IPS DF 4.7 (cell line): Measurements from ENCODE around the gene TSPAN33.
"Not testable (repeated sequence)": the region's sequence is repeated elsewhere in the genome, so short reads cannot be mapped to it uniquely, and the experiment has no call there.

Source experiments
- DNase-seq: peaks from one replicate; pipeline ENCODE4 v3.0.0-alpha.2; 2013; ENCODE audit warnings: low spot score; ENCODE audit errors: extremely low read depth

TSPAN33 gene, protein sequence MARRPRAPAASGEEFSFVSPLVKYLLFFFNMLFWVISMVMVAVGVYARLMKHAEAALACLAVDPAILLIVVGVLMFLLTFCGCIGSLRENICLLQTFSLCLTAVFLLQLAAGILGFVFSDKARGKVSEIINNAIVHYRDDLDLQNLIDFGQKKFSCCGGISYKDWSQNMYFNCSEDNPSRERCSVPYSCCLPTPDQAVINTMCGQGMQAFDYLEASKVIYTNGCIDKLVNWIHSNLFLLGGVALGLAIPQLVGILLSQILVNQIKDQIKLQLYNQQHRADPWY

GRCh38 chr7:129144095-129144833 lies at the start of gene TSPAN33:
TSPAN33 (plus strand) TSS chr7:129144707; CDS start chr7:129144981, 274 bp downstream.
- DNase-seq = no peak

DNA sequence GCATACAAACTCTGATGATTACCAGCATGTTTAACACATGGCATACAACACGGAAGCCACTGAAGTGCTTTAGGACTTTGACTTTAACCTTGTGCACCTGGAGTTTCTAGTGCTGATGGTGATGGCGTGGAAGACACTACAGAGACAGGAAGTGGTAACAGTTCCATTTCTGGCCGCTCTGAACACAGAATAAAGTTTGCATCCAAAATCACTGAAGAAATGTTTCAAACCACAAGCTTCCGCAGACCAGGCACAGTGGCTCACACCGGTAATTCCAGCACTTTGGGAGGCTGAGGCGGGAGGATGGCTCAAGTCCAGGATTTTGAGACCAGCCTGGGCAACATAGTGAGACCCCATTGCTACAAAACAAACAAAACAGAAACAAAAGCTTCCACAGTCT lies 49.2 kb upstream of the TSPAN33 start:
- DNase-seq = no peak

DNA sequence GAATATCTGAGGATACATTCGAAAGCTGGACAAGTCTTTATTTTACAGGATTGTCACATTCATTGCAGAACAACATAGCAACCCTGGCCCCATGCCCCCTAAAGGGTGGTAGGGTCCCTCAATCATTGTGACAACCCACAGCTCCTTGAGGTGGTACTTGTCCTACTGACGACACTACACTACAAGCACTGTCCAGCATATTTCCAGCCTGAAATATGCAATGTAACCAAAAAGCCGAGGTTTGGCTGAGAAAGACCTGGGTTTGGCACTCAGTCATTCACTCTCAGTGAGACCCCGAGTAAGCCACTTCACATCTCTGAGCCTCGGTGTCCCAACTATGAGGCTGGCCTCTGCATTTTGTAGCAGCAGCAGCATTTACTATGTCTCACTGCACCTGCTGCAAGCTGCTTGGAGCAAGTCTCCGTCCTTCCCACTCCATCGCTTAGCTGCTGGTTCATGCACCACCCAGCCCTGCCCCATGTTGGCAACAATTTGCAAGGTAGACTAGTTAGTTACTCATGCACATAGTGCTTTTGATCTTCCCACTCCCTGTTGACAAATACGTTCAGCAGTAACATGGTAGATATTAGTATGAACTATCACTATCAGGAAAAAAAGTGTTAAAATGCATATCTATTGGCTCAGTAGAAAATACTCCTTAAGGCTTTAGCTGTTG lies 46.0 kb upstream of the TSPAN33 start:
- no peak for DNase-seq

DNA sequence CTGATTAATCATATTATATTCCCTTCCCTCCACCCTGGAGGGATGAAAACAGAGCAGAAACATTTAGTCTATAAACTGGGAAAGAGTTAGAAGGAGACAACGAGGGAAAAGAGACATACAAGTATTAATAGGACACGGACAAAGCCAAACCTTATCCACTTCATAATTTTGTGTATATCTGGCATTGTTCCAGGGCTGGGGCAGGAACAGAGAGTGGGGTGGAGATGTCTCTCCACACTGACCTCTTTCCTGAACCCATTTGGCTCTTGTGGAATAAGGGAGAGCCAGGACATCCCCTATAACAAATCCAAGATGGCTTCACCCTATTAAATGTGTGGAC lies 43.7 kb upstream of the TSPAN33 start:
- no peak for DNase-seq

GRCh38 chr7:129101746-129102145 lies 42.8 kb upstream of the TSPAN33 start:
- no peak for DNase-seq

GRCh38 chr7:129103561-129104324 lies 40.8 kb upstream of the TSPAN33 start:
- DNase-seq = no peak

DNA sequence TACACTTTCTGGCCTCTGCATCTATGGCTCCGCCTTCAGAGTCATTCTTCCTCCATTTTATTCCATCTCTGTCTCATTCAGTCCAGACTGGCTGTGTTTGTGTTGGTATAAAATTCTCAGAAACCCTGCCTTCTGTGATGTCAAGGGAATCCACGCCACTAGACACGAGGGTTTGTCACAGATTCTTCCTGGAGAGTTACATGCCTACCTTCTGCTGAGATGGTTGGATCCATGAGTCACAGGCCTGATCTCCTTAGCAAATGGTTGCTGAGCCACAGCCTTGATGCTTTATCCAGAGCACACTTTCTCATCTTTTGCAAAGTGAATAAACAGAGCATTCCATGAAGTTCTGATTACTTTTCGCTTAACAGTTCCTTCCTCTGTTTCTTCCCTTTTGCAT lies 35.9 kb upstream of the TSPAN33 start:
- no peak for DNase-seq

DNA sequence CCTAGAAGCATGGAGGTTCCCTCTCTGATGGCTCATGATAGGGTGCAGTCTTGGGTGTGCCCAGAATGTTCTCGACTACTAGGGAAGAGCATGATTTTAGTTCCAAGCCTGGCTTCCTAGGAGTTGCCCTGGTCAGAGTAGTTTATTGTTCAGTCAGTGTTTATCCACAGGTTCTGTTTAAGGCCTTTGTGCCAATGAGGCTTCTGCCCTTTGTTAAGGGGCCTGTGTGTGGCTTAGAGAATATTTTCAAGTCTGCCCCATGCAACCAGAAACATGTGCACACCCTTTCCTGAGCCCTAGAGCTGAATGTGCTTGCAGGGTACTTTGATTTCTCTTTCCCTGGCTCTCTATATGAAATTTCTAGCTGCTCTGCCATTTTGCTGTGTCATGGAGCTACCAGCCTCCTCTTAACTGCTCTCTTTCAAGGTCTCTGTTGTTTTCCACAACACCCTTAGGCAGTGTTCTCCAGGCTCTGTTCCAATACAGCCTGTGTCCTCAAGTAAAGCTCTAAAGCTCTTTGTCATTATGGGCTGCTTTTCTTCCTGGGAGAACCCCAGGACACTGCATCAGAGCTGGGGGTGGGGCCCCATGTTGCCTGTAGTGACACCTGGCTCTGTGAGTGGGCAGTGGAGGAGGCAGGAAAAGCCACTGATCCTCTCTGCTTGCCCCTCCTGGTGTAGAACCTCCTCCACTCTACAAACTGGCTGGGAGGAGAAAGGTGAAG lies 34.1 kb upstream of the TSPAN33 start:
- peak; percentile 44 for DNase-seq

DNA sequence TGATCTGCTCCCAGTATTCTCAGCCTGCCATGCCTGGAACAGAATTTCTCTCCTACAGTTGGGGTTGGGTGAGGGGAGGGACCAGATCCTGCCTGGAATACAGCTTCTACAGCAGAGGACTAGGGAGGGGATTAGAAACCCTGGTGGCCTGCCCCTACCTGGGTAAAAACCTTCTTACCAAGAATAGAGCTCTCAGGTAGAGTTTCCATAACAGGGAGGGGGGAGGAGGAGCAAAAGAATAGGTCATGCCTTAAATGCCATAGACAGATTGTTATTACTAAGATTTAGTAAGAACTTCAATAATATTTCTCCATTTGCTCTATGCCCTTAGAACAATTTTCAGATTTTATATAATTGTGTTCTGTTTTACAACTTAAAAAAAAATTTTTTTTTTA lies 33.5 kb upstream of the TSPAN33 start:
- no peak for DNase-seq

GRCh38 chr7:129115676-129116075 lies 28.8 kb upstream of the TSPAN33 start:
- DNase-seq = no peak

DNA sequence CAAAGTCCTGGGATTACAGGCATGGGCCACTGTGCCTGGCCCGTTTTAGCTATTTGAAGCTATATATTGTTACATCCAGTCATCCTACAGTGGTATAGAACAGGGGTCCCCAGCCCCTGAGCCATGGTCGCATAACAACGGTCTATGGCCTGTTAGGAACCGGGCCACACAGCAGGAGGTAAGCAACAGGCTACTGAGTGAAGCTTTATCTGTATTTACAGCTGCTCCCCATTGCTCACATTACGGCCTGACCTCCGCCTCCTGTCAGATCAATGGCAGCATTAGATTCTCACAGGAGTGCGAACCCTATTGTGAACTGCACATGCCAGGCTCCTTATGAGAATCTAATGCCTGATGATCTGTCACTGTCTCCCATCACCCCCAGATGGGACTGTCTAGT lies 26.3 kb upstream of the TSPAN33 start:
- DNase-seq = no peak

- DNase-seq = no peak
Observed at GRCh38 chr7:129118976-129119375, 25.5 kb upstream of the TSPAN33 start.

DNA sequence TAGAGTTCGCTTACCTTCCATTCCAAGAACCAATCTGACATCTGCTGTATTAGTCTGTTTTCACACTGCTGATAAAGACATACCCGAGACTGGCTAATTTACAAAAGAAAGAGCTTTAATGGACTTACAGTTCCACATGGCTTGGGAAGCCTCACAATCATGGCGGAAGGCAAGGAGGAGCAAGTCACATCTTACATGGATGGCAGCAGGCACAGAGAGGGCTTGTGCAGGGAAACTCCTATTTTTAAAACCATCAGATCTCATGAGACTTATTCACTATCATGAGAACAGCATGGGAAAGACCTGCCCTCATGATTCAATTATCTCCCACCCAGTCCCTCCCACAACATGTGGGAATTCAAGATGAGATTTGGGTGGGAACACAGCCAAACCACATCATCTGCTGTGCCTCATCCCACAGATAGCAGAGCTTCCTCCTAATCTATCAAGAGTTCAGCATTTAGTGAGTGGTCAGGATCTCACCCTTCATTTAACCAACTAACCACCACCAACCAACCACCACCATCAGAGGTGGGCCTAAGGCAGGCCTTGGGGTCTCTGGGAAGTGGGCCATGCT lies 22.9 kb upstream of the TSPAN33 start:
- not testable (repeated sequence) for DNase-seq

- DNase-seq = no peak
Observed at GRCh38 chr7:129122078-129122750, 22.3 kb upstream of the TSPAN33 start.

- DNase-seq = no peak
Observed at GRCh38 chr7:129122751-129123509, 21.6 kb upstream of the TSPAN33 start.

- DNase-seq = no peak
Observed at GRCh38 chr7:129123510-129123857, 21.0 kb upstream of the TSPAN33 start.

GRCh38 chr7:129126314-129126713 lies 18.2 kb upstream of the TSPAN33 start:
- DNase-seq = no peak

DNA sequence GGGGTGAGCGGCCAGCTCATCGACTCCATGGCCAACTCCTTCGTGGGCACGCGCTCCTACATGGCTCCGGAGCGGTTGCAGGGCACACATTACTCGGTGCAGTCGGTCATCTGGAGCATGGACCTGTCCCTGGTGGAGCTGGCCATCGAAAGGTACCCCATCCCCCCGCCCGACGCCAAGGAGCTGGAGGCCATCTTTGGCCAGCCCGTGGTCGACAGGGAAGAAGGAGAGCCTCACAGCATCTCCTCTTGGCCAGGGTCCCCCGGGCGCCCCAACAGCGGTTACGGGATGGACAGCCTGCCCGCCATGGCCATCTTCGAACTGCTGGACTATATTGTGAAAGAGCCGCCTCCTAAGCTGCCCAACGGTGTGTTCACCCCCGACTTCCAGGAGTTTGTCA lies 17.4 kb upstream of the TSPAN33 start:
- no peak for DNase-seq

DNA sequence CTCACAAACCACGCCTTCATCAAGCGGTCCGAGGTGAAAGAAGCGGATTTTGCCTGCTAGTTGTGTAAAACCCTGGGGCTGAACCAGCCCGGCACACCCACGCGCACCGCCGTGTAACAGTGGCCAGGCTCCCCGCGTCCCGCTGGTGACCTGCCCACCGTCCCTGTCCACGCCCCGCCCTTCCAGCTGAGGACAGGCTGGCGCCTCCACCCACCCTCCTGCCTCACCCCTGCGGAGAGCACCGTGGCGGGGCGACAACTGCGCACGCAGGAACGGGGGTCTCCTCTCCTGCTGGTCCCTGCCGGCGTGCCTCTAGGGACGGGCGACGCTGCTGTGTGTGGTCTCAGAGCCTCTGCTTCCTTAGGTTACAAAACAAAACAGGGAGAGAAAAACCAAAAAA lies 16.9 kb upstream of the TSPAN33 start:
- DNase-seq = no peak
